Neural progenitor cell (in vitro differentiated cells): ENCODE results near the gene CCDC181. TPM values are rescaled to one million over a fixed set of nuclear protein-coding genes. Genes with fewer than 3 reads are reported as not detected.

Experiments used
- DNase-seq: peaks from one replicate; pipeline ENCODE4 v3.0.0-alpha.2; 2016; ENCODE audit warnings: low spot score
- H2AFZ ChIP-seq: fragments of 200-600 bp; sonication (generic); replicated peaks from 2 replicates; pipeline ENCODE4 v1.6.1; 2016; ENCODE audit warnings: antibody characterized with exemption
- H3F3A ChIP-seq: fragments of 200-600 bp; sonication (generic); 2 replicates; pipeline ENCODE4 v1.6.1; 2016; ENCODE audit warnings: antibody characterized with exemption, low read depth
- H3K27ac ChIP-seq: fragments of 200-600 bp; sonication (generic); 2 replicates; pipeline ENCODE4 v1.5.1; 2016; ENCODE audit warnings: mild to moderate bottlenecking
- H3K27me3 ChIP-seq: fragments of 200-600 bp; sonication (generic); 2 replicates; pipeline ENCODE4 v1.6.1; 2016; ENCODE audit warnings: mild to moderate bottlenecking, moderate library complexity
- H3K36me3 ChIP-seq: fragments of 200-600 bp; sonication (generic); 2 replicates; pipeline ENCODE4 v1.5.1; 2016
- H3K4me1 ChIP-seq: fragments of 200-600 bp; sonication (generic); 2 replicates; pipeline ENCODE4 v1.6.1; 2016; ENCODE audit warnings: mixed run types
- H3K4me2 ChIP-seq: fragments of 200-600 bp; sonication (generic); 2 replicates; pipeline ENCODE4 v1.6.1; 2016
- H3K4me3 ChIP-seq: fragments of 200-600 bp; sonication (generic); 2 replicates; pipeline ENCODE4 v1.5.1; 2016
- H3K79me2 ChIP-seq: fragments of 200-600 bp; sonication (generic); 2 replicates; pipeline ENCODE4 v1.6.1; 2016; ENCODE audit warnings: low read depth
- H3K9ac ChIP-seq: fragments of 200-600 bp; sonication (generic); 2 replicates; pipeline ENCODE4 v1.6.1; 2016
- H3K9me3 ChIP-seq: fragments of 200-600 bp; sonication (generic); 2 replicates; pipeline ENCODE4 v1.5.1; 2016; ENCODE audit warnings: low read depth
- H4K20me1 ChIP-seq: fragments of 200-600 bp; sonication (generic); 2 replicates; pipeline ENCODE4 v1.6.1; 2016; ENCODE audit warnings: low read depth
- H3K27ac Mint-ChIP-seq: 3 replicates; pipeline ENCODE4 v1.8.0; 2021; ENCODE audit warnings: mixed read lengths
- H3K27me3 Mint-ChIP-seq: 2 replicates; pipeline ENCODE4 v1.8.0; 2022; ENCODE audit warnings: low read depth, mild to moderate bottlenecking, inconsistent platforms, moderate library complexity, mixed read lengths; ENCODE audit not compliant: insufficient read depth
- H3K36me3 Mint-ChIP-seq: 3 replicates; pipeline ENCODE4 v1.8.0; 2021; ENCODE audit warnings: mixed read lengths
- H3K4me1 Mint-ChIP-seq: 3 replicates; pipeline ENCODE4 v1.8.0; 2021; ENCODE audit warnings: mixed read lengths
- H3K4me3 Mint-ChIP-seq: 3 replicates; pipeline ENCODE4 v1.8.0; 2021; ENCODE audit warnings: mild to moderate bottlenecking, moderate library complexity, mixed read lengths
- H3K9me3 Mint-ChIP-seq: 3 replicates; pipeline ENCODE4 v1.8.0; 2020; ENCODE audit warnings: mixed read lengths
- CTCF ChIP-seq: fragments of 200-600 bp; sonication (generic); IDR thresholded peaks from 2 replicates; pipeline ENCODE4 v1.5.1; 2017; ENCODE audit warnings: antibody characterized with exemption, mild to moderate bottlenecking
- EZH2 ChIP-seq: fragments of 200-600 bp; sonication (generic); IDR thresholded peaks from 2 replicates; pipeline ENCODE4 v1.6.1; 2017; ENCODE audit warnings: antibody characterized with exemption, mild to moderate bottlenecking, moderate library complexity
- EZH2phosphoT487 ChIP-seq: fragments of 200-600 bp; sonication (generic); IDR thresholded peaks from 2 replicates; pipeline ENCODE4 v1.6.1; 2017; ENCODE audit warnings: antibody characterized with exemption
- small RNA-seq: library from RNA; depleted of rRNA; stranded (forward); fragments of <200 nt; gene quantifications from one replicate; pipeline ENCODE3, GENCODE V24; 2015
- total RNA-seq: library from RNA; depleted of rRNA; stranded (reverse); fragments of >200 nt; gene quantifications from 2 replicates; pipeline ENCODE4 v1.2.3, GENCODE V29; 2015; ENCODE audit warnings: low replicate concordance

Gene CCDC181
- total RNA-seq, 1 donor from 2014 or later: 13.2 TPM

- Histone ChIP-seq H3F3A (no peaks in the 10 kb centered on the region), H3K36me3 (no peaks in the 10 kb centered on the region), H3K9me3 (no peaks in the 10 kb centered on the region), H3K4me2 (no peak overlapping the region), H3K4me3 (no peak overlapping the region), H3K4me1 (no peaks in the 10 kb centered on the region), H3K27me3 (no peaks in the 10 kb centered on the region), H3K9ac (no peak overlapping the region), H3K79me2 (peaks cover 3% of the 10 kb centered on the region), H2AFZ (no peak overlapping the region), H3K27ac (no peak overlapping the region), H4K20me1 (no peaks in the 10 kb centered on the region)
- no peaks in the 10 kb centered on the region for H3K4me1 Mint-ChIP-seq
- H3K9me3 Mint-ChIP-seq: no peaks in the 10 kb centered on the region
- TF ChIP-seq EZH2phosphoT487 (no peak), CTCF (no peak), EZH2 (no peak)
- no peak overlapping the region for H3K4me3 Mint-ChIP-seq
- peaks cover 1% of the 10 kb centered on the region for H3K36me3 Mint-ChIP-seq
- DNase-seq: no peak
- no peaks in the 10 kb centered on the region for H3K27me3 Mint-ChIP-seq
- H3K27ac Mint-ChIP-seq: no peak overlapping the region
Observed at GRCh38 chr1:169346036-169346589, 81.2 kb downstream of the CCDC181 start.

- Histone ChIP-seq H3K4me3 (no peak overlapping the region), H3K36me3 (no peaks in the 10 kb centered on the region), H3K79me2 (peaks cover 3% of the 10 kb centered on the region), H4K20me1 (no peaks in the 10 kb centered on the region), H3K27me3 (no peaks in the 10 kb centered on the region), H3K4me2 (no peak overlapping the region), H3F3A (no peaks in the 10 kb centered on the region), H3K9ac (no peak overlapping the region), H3K4me1 (no peaks in the 10 kb centered on the region), H3K9me3 (no peaks in the 10 kb centered on the region), H2AFZ (no peak overlapping the region), H3K27ac (no peak overlapping the region)
- Mint-ChIP-seq H3K4me3 (no peak overlapping the region), H3K27ac (no peak overlapping the region), H3K9me3 (peaks cover 4% of the 10 kb centered on the region), H3K4me1 (no peaks in the 10 kb centered on the region), H3K36me3 (peaks cover 5% of the 10 kb centered on the region), H3K27me3 (no peaks in the 10 kb centered on the region)
- TF ChIP-seq EZH2phosphoT487 (no peak), CTCF (no peak), EZH2 (no peak)
- no peak for DNase-seq
Observed at GRCh38 chr1:169345511-169345910, 81.8 kb downstream of the CCDC181 start.

Small RNA genes lying within 50 kb of the gene (small RNA-seq; reads per million reads assigned to genes)
- gene AL021068.2: not detected

Other genes starting within 250 kb of the CCDC181 start
- 23.5 and 60.6 TPM in 2 replicates for gene NME7, start 59.7 kb downstream of the CCDC181 start, total RNA-seq
- 14.5 and 25.2 TPM in 2 replicates for gene BLZF1, start 59.3 kb downstream of the CCDC181 start, total RNA-seq
- gene SLC19A2, start 58.5 kb upstream of the CCDC181 start, total RNA-seq: 24.1 and 35.4 TPM in 2 replicates
- gene F5, start 159.0 kb upstream of the CCDC181 start, total RNA-seq: not detected in 2 replicates
- gene SELP, start 202.7 kb upstream of the CCDC181 start, total RNA-seq: not detected in 2 replicates